RWPE2 (cell line): ENCODE measurements around the gene RCC1.
"Not testable (repeated sequence)": the region's sequence is repeated elsewhere in the genome, so short reads cannot be mapped to it uniquely, and the experiment has no call there.

Source experiments
- ATAC-seq: fragments of 200-7000 bp; cut with Tn5 transposase; 3 replicates; pipeline ENCODE4 v1.9.1; 2021; ENCODE audit warnings: low read depth
- DNase-seq: peaks from one replicate; pipeline ENCODE4 v3.0.0-alpha.2; 2020; ENCODE audit warnings: low spot score
- H3K27ac ChIP-seq: fragments of 450-650 bp; 2 replicates; pipeline ENCODE4 v1.5.1; 2017; ENCODE audit warnings: mild to moderate bottlenecking; ENCODE audit not compliant: poor library complexity, severe bottlenecking
- H3K27me3 ChIP-seq: fragments of 250-450 bp; sonication (Bioruptor Pico); 2 replicates; pipeline ENCODE4 v1.5.1; 2021; ENCODE audit warnings: mild to moderate bottlenecking, moderate library complexity; ENCODE audit not compliant: insufficient read depth, poor library complexity, severe bottlenecking
- H3K36me3 ChIP-seq: fragments of 250-450 bp; sonication (Bioruptor Pico); 2 replicates; pipeline ENCODE4 v1.5.1; 2020; ENCODE audit warnings: low read depth, mild to moderate bottlenecking, moderate library complexity
- H3K4me1 ChIP-seq: fragments of 250-450 bp; sonication (Bioruptor Pico); 2 replicates; pipeline ENCODE4 v1.5.1; 2021; ENCODE audit warnings: mild to moderate bottlenecking, moderate library complexity; ENCODE audit not compliant: insufficient read depth, poor library complexity, severe bottlenecking
- H3K4me3 ChIP-seq: fragments of 250-450 bp; sonication (Bioruptor Pico); 2 replicates; pipeline ENCODE4 v1.5.1; 2021; ENCODE audit warnings: mild to moderate bottlenecking, moderate library complexity; ENCODE audit not compliant: severe bottlenecking
- H3K9me3 ChIP-seq: fragments of 250-450 bp; sonication (Bioruptor Pico); 2 replicates; pipeline ENCODE4 v1.5.1; 2021; ENCODE audit warnings: mild to moderate bottlenecking, moderate library complexity; ENCODE audit not compliant: severe bottlenecking
- TF ChIP-seq, protein P1 (sequence below): fragments of 450-650 bp; IDR thresholded peaks from one replicate; pipeline ENCODE4 v1.5.1; 2017; ENCODE audit warnings: mild to moderate bottlenecking, moderate library complexity; ENCODE audit not compliant: poor library complexity, severe bottlenecking

RCC1 gene

DNA sequence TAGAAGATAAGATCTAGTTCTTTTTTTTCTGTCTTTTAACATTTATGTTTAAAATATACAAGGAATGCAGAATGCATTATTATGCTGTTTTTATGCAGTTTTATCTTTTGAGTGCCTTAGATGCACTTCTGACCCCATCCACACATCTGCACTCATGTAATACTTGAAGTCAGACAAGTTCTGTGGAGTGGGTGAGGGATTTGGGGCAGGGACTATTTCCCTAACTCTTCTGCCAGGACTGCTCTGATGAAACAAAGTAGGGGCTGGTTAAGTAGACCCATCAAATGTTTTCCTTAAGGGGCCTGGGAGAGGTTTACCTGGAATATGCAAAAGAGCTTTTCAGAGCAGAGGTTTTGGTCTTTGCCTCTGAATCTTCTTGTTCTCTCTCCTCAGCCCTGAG, 58.5 kb downstream of the RCC1 start:
- Histone ChIP-seq H3K36me3 (peaks cover 88% of the 10 kb centered on the region), H3K27ac (no peak overlapping the region), H3K9me3 (no peaks in the 10 kb centered on the region), H3K27me3 (no peaks in the 10 kb centered on the region), H3K4me1 (no peaks in the 10 kb centered on the region), H3K4me3 (no peak overlapping the region)
- DNase-seq (no peak), ATAC-seq (no peak)
- TF ChIP-seq, protein P1, sequence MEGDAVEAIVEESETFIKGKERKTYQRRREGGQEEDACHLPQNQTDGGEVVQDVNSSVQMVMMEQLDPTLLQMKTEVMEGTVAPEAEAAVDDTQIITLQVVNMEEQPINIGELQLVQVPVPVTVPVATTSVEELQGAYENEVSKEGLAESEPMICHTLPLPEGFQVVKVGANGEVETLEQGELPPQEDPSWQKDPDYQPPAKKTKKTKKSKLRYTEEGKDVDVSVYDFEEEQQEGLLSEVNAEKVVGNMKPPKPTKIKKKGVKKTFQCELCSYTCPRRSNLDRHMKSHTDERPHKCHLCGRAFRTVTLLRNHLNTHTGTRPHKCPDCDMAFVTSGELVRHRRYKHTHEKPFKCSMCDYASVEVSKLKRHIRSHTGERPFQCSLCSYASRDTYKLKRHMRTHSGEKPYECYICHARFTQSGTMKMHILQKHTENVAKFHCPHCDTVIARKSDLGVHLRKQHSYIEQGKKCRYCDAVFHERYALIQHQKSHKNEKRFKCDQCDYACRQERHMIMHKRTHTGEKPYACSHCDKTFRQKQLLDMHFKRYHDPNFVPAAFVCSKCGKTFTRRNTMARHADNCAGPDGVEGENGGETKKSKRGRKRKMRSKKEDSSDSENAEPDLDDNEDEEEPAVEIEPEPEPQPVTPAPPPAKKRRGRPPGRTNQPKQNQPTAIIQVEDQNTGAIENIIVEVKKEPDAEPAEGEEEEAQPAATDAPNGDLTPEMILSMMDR, result no peak

DNA sequence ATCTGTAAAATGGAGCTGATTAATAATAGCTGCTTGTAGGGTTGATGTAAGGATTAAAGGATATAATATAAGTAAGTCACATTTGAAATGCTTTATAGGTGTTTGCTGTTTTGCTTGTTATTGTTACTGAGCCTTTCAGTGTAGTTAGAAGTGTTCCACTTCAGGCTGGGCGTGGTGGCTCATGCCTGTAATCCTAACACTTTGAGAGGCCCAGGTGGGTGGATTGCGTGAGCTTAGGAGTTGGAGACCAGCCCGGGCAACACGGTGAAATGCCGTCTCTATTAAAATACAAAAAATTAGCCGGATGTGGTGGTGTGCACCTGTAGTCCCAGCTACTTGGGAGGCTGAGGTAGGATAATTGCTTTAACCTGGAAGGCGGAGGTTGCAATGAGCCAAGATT, 59.2 kb downstream of the RCC1 start:
- peaks cover 82% of the 10 kb centered on the region for H3K36me3 ChIP-seq
- no peak overlapping the region for H3K4me3 ChIP-seq
- TF ChIP-seq, protein P1, result no peak
- no peak overlapping the region for H3K27ac ChIP-seq
- ATAC-seq, result no peak
- no peaks in the 10 kb centered on the region for H3K27me3 ChIP-seq
- DNase-seq, result no peak
- H3K9me3 ChIP-seq, result no peaks in the 10 kb centered on the region
- H3K4me1 ChIP-seq, result no peaks in the 10 kb centered on the region

DNA sequence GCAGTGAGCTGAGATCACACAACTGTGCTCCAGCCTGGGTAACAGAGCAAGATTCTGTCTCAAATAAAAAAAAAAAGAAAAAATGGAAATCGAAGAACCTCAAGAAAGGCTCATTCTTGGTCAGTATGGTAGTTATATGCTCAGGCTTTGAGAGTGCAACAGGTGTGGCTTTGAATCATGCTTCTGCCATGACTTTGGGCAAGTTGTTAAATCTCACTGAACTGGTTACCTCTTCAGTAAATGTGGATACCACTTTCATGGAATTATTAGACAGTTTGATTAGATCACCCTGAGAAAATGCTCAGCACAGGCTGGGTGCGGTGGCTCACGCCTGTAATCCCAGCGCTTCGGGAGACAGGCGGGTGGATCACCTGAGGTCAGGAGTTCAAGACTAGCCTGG, 59.9 kb downstream of the RCC1 start:
- no peak overlapping the region for H3K27ac ChIP-seq
- H3K4me1 ChIP-seq, result no peaks in the 10 kb centered on the region
- TF ChIP-seq, protein P1, result no peak
- no peak overlapping the region for H3K4me3 ChIP-seq
- H3K27me3 ChIP-seq, result no peaks in the 10 kb centered on the region
- H3K36me3 ChIP-seq, result peaks cover 82% of the 10 kb centered on the region
- DNase-seq (no peak), ATAC-seq (no peak)
- no peaks in the 10 kb centered on the region for H3K9me3 ChIP-seq

DNA sequence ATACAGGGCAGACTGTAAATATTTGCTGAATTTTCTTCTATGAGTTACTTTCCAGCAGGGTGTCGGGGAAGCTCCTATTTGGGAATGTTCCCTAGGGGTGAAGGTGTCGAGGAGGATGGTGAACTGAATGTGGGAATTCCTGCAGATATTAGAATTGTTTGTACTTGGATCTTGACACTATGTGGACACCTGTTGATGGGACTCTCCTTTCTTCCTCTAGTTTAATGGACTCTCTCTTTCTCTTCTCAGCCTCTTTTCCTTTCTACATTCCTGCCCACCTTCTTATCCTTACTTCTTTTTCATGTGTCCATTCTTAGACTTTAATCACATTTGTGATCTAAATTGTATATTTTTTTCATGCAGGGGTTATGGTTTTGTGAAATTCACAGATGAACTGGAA, 61.1 kb downstream of the RCC1 start:
- Histone ChIP-seq H3K27ac (no peak overlapping the region), H3K27me3 (no peaks in the 10 kb centered on the region), H3K4me3 (no peak overlapping the region), H3K4me1 (no peaks in the 10 kb centered on the region), H3K9me3 (no peaks in the 10 kb centered on the region), H3K36me3 (peaks cover 80% of the 10 kb centered on the region)
- TF ChIP-seq, protein P1, result no peak
- DNase-seq (no peak), ATAC-seq (no peak)

DNA sequence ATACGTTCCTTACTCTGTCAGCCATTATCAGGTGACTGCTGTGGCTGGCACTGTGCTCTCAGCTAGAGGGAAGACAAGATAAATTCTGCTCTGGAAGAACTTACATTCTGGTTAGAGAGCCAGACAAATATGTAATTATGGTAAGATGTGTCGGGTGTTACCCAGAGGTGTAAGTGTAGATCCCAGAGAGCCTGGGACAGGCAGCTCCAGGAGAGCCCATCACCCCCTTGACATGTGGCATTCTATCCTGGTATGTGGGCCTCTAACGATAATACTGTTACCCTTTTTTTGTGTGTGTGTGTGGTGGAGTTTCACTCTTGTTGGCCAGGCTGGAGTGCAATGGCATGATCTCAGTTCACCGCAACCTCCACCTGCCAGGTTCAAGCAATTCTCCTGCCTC, 66.1 kb downstream of the RCC1 start:
- Histone ChIP-seq H3K9me3 (no peaks in the 10 kb centered on the region), H3K4me3 (no peak overlapping the region), H3K27ac (peak overlapping the region; percentile 43), H3K4me1 (peaks cover 15% of the 10 kb centered on the region), H3K36me3 (peaks cover 71% of the 10 kb centered on the region), H3K27me3 (no peaks in the 10 kb centered on the region)
- no peak for DNase-seq
- TF ChIP-seq, protein P1, result no peak
- no peak for ATAC-seq

DNA sequence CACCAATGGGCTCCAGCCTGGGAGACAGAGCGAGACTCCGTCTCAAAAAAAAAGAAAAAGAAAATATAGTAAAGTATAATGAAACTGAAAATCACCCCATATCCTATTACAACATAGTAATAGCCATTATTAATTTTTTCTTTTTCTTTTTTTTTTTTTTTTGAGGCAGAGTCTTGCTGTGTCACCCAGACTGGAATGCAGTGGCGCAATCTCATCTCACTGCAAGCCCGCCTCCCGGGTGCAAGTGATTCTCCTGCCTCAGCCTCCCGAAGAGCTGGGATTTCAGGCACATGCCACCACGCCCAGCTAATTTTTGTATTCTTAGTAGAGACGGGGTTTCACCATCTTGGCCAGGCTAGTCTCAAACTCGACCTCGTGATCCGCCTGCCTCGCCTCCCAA, 67.0 kb downstream of the RCC1 start:
- peaks cover 71% of the 10 kb centered on the region for H3K36me3 ChIP-seq
- H3K27me3 ChIP-seq, H3K9me3 ChIP-seq, H3K4me3 ChIP-seq, DNase-seq, ATAC-seq: not testable (repeated sequence)
- H3K4me1 ChIP-seq, result peaks cover 15% of the 10 kb centered on the region
- peak overlapping the region; percentile 43 for H3K27ac ChIP-seq
